Ovary (tissue), 3 donors: Measurements from ENCODE around the gene INAVA.

Experiments
- CTCF ChIP-seq, 3 donors: fragments of 450-650 bp in 2 of 3; fragments of 200-600 bp in 1 of 3; IDR thresholded peaks; one replicate each; pipeline versions ENCODE4 v1.5.1 to v1.8.0; 2016 to 2022; ENCODE audit warnings: antibody characterized with exemption in 3 of 3, mild to moderate bottlenecking in 1 of 3
- EP300 ChIP-seq: sonication (generic); formaldehyde crosslinking; IDR thresholded peaks from one replicate; pipeline ENCODE4 v1.6.1; 2017; ENCODE audit warnings: antibody characterized with exemption
- POLR2A ChIP-seq: fragments of 450-650 bp; IDR thresholded peaks from one replicate; pipeline ENCODE4 v1.6.1; 2017; ENCODE audit warnings: antibody characterized with exemption, mild to moderate bottlenecking, moderate library complexity
- donor health status: DM: no; HTN: no; CAD: no.

- TF ChIP-seq CTCF (IDR thresholded peaks at IDR 0.05) = no peak
- no peak for TF ChIP-seq POLR2A
- no peak for TF ChIP-seq EP300
These were observed 16.7 kb downstream of the INAVA start for GRCh38 chr1:200911361-200911760.
